K562 (cell line): ENCODE measurements around the gene KCND3.

Experiments
- ARID1B ChIP-seq: fragments of 450-650 bp; IDR thresholded peaks from 2 replicates; pipeline ENCODE4 v1.6.1; 2016; ENCODE audit warnings: antibody characterized with exemption, mild to moderate bottlenecking, inconsistent platforms
- DPF2 ChIP-seq: fragments of 450-650 bp; IDR thresholded peaks from 2 replicates; pipeline ENCODE4 v1.6.1; 2016
- FOS ChIP-seq: IDR thresholded peaks from 3 replicates; pipeline ENCODE4 v1.6.1; 2011; ENCODE audit not compliant: insufficient read length; ENCODE audit errors: extremely low read depth
- MAFK ChIP-seq: IDR thresholded peaks from 2 replicates; pipeline ENCODE4 v1.6.1; 2011; ENCODE audit warnings: low read length, improper control_type of control experiment
- SIN3A ChIP-seq, 2 experiments: fragments of 150-350 bp in 1 of 2; IDR thresholded peaks; 2 replicates each; pipeline ENCODE4 v1.6.1; 2011 to 2016; ENCODE audit warnings: borderline replicate concordance in 2 of 2, low read depth in 2 of 2, low read length in 2 of 2, mild to moderate bottlenecking in 2 of 2, moderate library complexity in 2 of 2; ENCODE audit not compliant: control insufficient read depth in 1 of 2
- ZC3H4 ChIP-seq: sonication (generic); formaldehyde crosslinking; IDR thresholded peaks from 2 replicates; pipeline ENCODE4 v1.9.0; 2021; ENCODE audit warnings: missing genetic modification reagents, borderline replicate concordance
- ZFP30 ChIP-seq: fragments of 250-450 bp; sonication (Bioruptor Pico); IDR thresholded peaks from 2 replicates; pipeline ENCODE4 v1.8.0; 2022; ENCODE audit warnings: moderate library complexity, mild to moderate bottlenecking, inconsistent platforms, borderline replicate concordance
- ZFPM2 ChIP-seq: fragments of 250-450 bp; sonication (Bioruptor Pico); IDR thresholded peaks from 2 replicates; pipeline ENCODE4 v1.5.1; 2022; ENCODE audit warnings: mild to moderate bottlenecking
- TF ChIP-seq, protein P1 (sequence below): sonication (generic); formaldehyde crosslinking; IDR thresholded peaks from 2 replicates; pipeline ENCODE4 v1.8.1; 2023; ENCODE audit warnings: mild to moderate bottlenecking, missing genetic modification reagents
- TF ChIP-seq, protein P2 (sequence below): sonication (generic); formaldehyde crosslinking; IDR thresholded peaks from 2 replicates; pipeline ENCODE4 v1.8.0; 2023; ENCODE audit warnings: mild to moderate bottlenecking, missing genetic modification reagents
- TF ChIP-seq, protein P3 (sequence below), 2 experiments: fragments of 450-650 bp; conservative IDR thresholded peaks; 2 replicates each; pipeline ENCODE4 v1.6.1; 2017; ENCODE audit warnings: mild to moderate bottlenecking in 2 of 2, moderate library complexity in 2 of 2
- TF ChIP-seq, protein P4 (sequence below): fragments of 450-650 bp; formaldehyde crosslinking; IDR thresholded peaks from 2 replicates; pipeline ENCODE4 v1.4.0; 2020; ENCODE audit warnings: mild to moderate bottlenecking, moderate library complexity
- TF ChIP-seq, protein P5 (sequence below): sonication (generic); formaldehyde crosslinking; IDR thresholded peaks from 2 replicates; pipeline ENCODE4 v1.9.0; 2022; ENCODE audit warnings: mild to moderate bottlenecking, missing genetic modification reagents

DNA sequence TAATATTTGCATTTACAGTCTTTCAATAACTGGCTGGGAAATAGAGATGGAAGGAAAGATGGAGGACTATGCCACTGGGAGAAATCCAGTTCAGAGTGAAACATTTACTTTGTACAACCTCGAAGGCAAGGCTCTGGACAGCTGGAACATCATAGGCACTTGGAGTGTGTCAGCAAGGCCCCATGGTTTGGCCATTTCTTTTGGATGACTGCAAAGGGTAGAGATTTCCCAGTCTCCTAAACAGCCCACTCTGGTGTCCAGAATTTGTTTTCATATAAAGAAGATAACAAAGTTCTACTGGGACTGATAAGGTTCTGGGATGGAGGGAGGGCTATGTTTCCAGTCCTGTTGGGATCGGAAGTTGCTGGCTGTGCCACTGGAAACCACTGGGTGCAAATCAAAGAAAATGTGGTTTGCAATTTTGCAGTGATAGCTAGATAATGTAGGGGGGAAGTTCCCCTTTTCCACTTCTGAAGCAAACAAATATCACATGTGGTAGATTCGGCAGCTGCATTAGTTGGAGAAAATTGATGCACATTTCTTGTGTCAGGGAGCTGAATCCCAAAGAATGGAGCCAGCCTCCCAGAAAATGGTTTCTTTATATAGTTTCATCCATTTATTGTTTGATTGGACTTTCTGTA is 16.2 kb downstream of the KCND3 start:
- TF ChIP-seq ZC3H4 (CRISPR knock-in tag) (no peak), SIN3A (IDR thresholded peaks at IDR 0.05; ENCODE audit: borderline replicate concordance in 2 of 2, control insufficient read depth in 1 of 2, low read depth in 2 of 2, low read length in 2 of 2) (no peak), MAFK (no peak), DPF2 (no peak), FOS (no peak), ARID1B (no peak), ZFP30 (CRISPR knock-in tag) (no peak), ZFPM2 (CRISPR knock-in tag) (no peak)
- TF ChIP-seq, protein P1, sequence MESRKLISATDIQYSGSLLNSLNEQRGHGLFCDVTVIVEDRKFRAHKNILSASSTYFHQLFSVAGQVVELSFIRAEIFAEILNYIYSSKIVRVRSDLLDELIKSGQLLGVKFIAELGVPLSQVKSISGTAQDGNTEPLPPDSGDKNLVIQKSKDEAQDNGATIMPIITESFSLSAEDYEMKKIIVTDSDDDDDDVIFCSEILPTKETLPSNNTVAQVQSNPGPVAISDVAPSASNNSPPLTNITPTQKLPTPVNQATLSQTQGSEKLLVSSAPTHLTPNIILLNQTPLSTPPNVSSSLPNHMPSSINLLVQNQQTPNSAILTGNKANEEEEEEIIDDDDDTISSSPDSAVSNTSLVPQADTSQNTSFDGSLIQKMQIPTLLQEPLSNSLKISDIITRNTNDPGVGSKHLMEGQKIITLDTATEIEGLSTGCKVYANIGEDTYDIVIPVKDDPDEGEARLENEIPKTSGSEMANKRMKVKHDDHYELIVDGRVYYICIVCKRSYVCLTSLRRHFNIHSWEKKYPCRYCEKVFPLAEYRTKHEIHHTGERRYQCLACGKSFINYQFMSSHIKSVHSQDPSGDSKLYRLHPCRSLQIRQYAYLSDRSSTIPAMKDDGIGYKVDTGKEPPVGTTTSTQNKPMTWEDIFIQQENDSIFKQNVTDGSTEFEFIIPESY (CRISPR knock-in tag): no peak
- TF ChIP-seq, protein P2, sequence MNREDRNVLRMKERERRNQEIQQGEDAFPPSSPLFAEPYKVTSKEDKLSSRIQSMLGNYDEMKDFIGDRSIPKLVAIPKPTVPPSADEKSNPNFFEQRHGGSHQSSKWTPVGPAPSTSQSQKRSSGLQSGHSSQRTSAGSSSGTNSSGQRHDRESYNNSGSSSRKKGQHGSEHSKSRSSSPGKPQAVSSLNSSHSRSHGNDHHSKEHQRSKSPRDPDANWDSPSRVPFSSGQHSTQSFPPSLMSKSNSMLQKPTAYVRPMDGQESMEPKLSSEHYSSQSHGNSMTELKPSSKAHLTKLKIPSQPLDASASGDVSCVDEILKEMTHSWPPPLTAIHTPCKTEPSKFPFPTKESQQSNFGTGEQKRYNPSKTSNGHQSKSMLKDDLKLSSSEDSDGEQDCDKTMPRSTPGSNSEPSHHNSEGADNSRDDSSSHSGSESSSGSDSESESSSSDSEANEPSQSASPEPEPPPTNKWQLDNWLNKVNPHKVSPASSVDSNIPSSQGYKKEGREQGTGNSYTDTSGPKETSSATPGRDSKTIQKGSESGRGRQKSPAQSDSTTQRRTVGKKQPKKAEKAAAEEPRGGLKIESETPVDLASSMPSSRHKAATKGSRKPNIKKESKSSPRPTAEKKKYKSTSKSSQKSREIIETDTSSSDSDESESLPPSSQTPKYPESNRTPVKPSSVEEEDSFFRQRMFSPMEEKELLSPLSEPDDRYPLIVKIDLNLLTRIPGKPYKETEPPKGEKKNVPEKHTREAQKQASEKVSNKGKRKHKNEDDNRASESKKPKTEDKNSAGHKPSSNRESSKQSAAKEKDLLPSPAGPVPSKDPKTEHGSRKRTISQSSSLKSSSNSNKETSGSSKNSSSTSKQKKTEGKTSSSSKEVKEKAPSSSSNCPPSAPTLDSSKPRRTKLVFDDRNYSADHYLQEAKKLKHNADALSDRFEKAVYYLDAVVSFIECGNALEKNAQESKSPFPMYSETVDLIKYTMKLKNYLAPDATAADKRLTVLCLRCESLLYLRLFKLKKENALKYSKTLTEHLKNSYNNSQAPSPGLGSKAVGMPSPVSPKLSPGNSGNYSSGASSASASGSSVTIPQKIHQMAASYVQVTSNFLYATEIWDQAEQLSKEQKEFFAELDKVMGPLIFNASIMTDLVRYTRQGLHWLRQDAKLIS (CRISPR knock-in tag): no peak
- TF ChIP-seq, protein P3, sequence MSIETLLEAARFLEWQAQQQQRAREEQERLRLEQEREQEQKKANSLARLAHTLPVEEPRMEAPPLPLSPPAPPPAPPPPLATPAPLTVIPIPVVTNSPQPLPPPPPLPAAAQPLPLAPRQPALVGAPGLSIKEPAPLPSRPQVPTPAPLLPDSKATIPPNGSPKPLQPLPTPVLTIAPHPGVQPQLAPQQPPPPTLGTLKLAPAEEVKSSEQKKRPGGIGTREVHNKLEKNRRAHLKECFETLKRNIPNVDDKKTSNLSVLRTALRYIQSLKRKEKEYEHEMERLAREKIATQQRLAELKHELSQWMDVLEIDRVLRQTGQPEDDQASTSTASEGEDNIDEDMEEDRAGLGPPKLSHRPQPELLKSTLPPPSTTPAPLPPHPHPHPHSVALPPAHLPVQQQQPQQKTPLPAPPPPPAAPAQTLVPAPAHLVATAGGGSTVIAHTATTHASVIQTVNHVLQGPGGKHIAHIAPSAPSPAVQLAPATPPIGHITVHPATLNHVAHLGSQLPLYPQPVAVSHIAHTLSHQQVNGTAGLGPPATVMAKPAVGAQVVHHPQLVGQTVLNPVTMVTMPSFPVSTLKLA (conservative IDR thresholded peaks at IDR 0.05): no peak
- TF ChIP-seq, protein P4, sequence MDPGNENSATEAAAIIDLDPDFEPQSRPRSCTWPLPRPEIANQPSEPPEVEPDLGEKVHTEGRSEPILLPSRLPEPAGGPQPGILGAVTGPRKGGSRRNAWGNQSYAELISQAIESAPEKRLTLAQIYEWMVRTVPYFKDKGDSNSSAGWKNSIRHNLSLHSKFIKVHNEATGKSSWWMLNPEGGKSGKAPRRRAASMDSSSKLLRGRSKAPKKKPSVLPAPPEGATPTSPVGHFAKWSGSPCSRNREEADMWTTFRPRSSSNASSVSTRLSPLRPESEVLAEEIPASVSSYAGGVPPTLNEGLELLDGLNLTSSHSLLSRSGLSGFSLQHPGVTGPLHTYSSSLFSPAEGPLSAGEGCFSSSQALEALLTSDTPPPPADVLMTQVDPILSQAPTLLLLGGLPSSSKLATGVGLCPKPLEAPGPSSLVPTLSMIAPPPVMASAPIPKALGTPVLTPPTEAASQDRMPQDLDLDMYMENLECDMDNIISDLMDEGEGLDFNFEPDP (CRISPR knock-in tag): no peak
- TF ChIP-seq, protein P5, sequence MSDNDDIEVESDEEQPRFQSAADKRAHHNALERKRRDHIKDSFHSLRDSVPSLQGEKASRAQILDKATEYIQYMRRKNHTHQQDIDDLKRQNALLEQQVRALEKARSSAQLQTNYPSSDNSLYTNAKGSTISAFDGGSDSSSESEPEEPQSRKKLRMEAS (CRISPR knock-in tag): no peak
